Keratinocyte (primary cell): ENCODE data around the gene HEMGN. TPM values are rescaled to one million over a fixed set of nuclear protein-coding genes. Genes with fewer than 3 reads are reported as not detected.

ENCODE experiments used
- DNase-seq: peaks from one replicate; pipeline ENCODE4 v3.0.0-alpha.2; 2011; ENCODE audit warnings: low read depth, missing footprints, low spot score
- FAIRE-seq: peaks from 2 replicates; lab custom pipeline; 2011; peaks lifted over from hg19 to GRCh38; lab: Jason Lieb, UNC
- H2AFZ ChIP-seq: 2 replicates; pipeline ENCODE4 v1.6.0; 2012; ENCODE audit warnings: low read length, control low read depth, inconsistent platforms; ENCODE audit not compliant: control insufficient read depth
- H3K27ac ChIP-seq: 2 replicates; pipeline ENCODE4 v1.5.1; 2011; ENCODE audit warnings: low read length; ENCODE audit not compliant: control insufficient read depth, insufficient read depth
- H3K27me3 ChIP-seq: 3 replicates; pipeline ENCODE4 v1.6.0; 2011; ENCODE audit warnings: low read length; ENCODE audit not compliant: control insufficient read depth, insufficient read depth; ENCODE audit errors: extremely low read depth
- H3K36me3 ChIP-seq, 2 experiments: 2 replicates in 1 of 2; 3 replicates in 1 of 2; pipeline ENCODE4 v1.5.1; 2011; ENCODE audit warnings: low read length in 2 of 2, mild to moderate bottlenecking in 1 of 2; ENCODE audit not compliant: control insufficient read depth in 2 of 2, insufficient read depth in 2 of 2; ENCODE audit errors: extremely low read depth in 1 of 2
- H3K4me1 ChIP-seq: 3 replicates; pipeline ENCODE4 v1.5.1; 2011; ENCODE audit warnings: low read length; ENCODE audit not compliant: control insufficient read depth, insufficient read depth; ENCODE audit errors: extremely low read depth
- H3K4me2 ChIP-seq: 3 replicates; pipeline ENCODE4 v1.6.0; 2011; ENCODE audit warnings: low read depth, low read length; ENCODE audit not compliant: control insufficient read depth, insufficient read depth; ENCODE audit errors: extremely low read depth
- H3K4me3 ChIP-seq, 3 experiments: fragments of 200-600 bp in 1 of 3; sonication (generic) in 1 of 3; 2 replicates in 2 of 3; 3 replicates in 1 of 3; pipeline ENCODE4 v1.5.1; 2011 to 2016; ENCODE audit warnings: low read length in 3 of 3, mild to moderate bottlenecking in 3 of 3, control low read depth in 2 of 3, inconsistent platforms in 1 of 3, low read depth in 1 of 3, mixed read lengths in 1 of 3, mixed run types in 1 of 3, moderate library complexity in 1 of 3; ENCODE audit not compliant: control insufficient read depth in 2 of 3, insufficient read depth in 2 of 3; ENCODE audit errors: extremely low read depth in 1 of 3
- H3K79me2 ChIP-seq: 2 replicates; pipeline ENCODE4 v1.6.0; 2012; ENCODE audit warnings: low read length; ENCODE audit not compliant: control insufficient read depth, insufficient read depth
- H3K9ac ChIP-seq: 3 replicates; pipeline ENCODE4 v1.6.0; 2011; ENCODE audit warnings: low read length; ENCODE audit not compliant: control insufficient read depth, insufficient read depth; ENCODE audit errors: extremely low read depth
- H3K9me1 ChIP-seq: 3 replicates; pipeline ENCODE4 v1.6.0; 2011; ENCODE audit warnings: low read length; ENCODE audit not compliant: control insufficient read depth, insufficient read depth; ENCODE audit errors: extremely low read depth
- H3K9me3 ChIP-seq: 2 replicates; pipeline ENCODE4 v1.5.1; 2012; ENCODE audit warnings: low read depth, low read length; ENCODE audit not compliant: control insufficient read depth
- H4K20me1 ChIP-seq: 3 replicates; pipeline ENCODE4 v1.6.0; 2011; ENCODE audit warnings: low read length; ENCODE audit not compliant: control insufficient read depth, insufficient read depth; ENCODE audit errors: extremely low read depth
- EZH2 ChIP-seq: IDR thresholded peaks from one replicate; pipeline ENCODE4 v1.6.1; 2012; ENCODE audit warnings: inconsistent platforms, mild to moderate bottlenecking, low read length, moderate library complexity
- dilution Hi-C: fragments of 300-500 bp; cut with MboI; formaldehyde crosslinking; loops from one replicate; pipeline ENCODE4 v1.7.0; 2020; ENCODE audit warnings: low sequenced_read_pairs; ENCODE audit not compliant: extremely low pct_ligation_motif_present
- polyA plus RNA-seq, 5 experiments: library from polyadenylated mRNA; depleted of rRNA in 3 of 5; stranded (reverse) in 3 of 5; stranded (forward) in 1 of 5; unstranded in 1 of 5; fragments of >200 nt; gene quantifications; 1 replicate in 1 of 5; 2 replicates in 3 of 5; 3 replicates in 1 of 5; pipeline versions ENCODE4 v1.2.1 to v1.2.3, GENCODE V29; 2011 to 2012; ENCODE audit warnings: missing spikeins in 2 of 5, low read depth in 1 of 5, low replicate concordance in 1 of 5
- TF ChIP-seq, protein P1 (sequence below), 3 experiments: IDR thresholded peaks in 1 of 3; conservative IDR thresholded peaks in 1 of 3; optimal IDR thresholded peaks in 1 of 3; 2 replicates in 2 of 3; 3 replicates in 1 of 3; pipeline versions ENCODE3 to v1.5.1; 2011; ENCODE audit warnings: low read length in 3 of 3, mild to moderate bottlenecking in 3 of 3, moderate library complexity in 2 of 3, control low read depth in 1 of 3, inconsistent platforms in 1 of 3; ENCODE audit not compliant: insufficient read depth in 2 of 3; ENCODE audit errors: extremely low read depth in 1 of 3

The HEMGN gene
- polyA plus RNA-seq, 1 donor (not counting 4 experiments of a cell fraction or from before 2014, with no cell fraction given), result not detected

GRCh38 chr9:97983589-97984187 is 45.7 kb upstream of the HEMGN start:
- dilution Hi-C loops, result no loop called here
- Histone ChIP-seq H3K4me2 (peak overlapping the region; percentile 83), H3K9me3 (no peaks in the 10 kb centered on the region), H4K20me1 (peaks cover 12% of the 10 kb centered on the region), H3K36me3 (no peaks in the 10 kb centered on the region), H3K4me3 (peak overlapping the region; percentile 68 to 82 (median 74)), H3K4me1 (peaks cover 41% of the 10 kb centered on the region), H3K79me2 (peaks cover 49% of the 10 kb centered on the region), H3K9ac (peak overlapping the region; percentile 96), H3K27ac (peak overlapping the region; percentile 92), H2AFZ (no peak overlapping the region), H3K27me3 (no peaks in the 10 kb centered on the region), H3K9me1 (no peaks in the 10 kb centered on the region)
- FAIRE-seq (no peak), DNase-seq (no peak)
- TF ChIP-seq, protein P1, sequence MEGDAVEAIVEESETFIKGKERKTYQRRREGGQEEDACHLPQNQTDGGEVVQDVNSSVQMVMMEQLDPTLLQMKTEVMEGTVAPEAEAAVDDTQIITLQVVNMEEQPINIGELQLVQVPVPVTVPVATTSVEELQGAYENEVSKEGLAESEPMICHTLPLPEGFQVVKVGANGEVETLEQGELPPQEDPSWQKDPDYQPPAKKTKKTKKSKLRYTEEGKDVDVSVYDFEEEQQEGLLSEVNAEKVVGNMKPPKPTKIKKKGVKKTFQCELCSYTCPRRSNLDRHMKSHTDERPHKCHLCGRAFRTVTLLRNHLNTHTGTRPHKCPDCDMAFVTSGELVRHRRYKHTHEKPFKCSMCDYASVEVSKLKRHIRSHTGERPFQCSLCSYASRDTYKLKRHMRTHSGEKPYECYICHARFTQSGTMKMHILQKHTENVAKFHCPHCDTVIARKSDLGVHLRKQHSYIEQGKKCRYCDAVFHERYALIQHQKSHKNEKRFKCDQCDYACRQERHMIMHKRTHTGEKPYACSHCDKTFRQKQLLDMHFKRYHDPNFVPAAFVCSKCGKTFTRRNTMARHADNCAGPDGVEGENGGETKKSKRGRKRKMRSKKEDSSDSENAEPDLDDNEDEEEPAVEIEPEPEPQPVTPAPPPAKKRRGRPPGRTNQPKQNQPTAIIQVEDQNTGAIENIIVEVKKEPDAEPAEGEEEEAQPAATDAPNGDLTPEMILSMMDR (optimal IDR thresholded peaks at IDR 0.05 in 1 of 3, IDR thresholded peaks at IDR 0.05 in 1 of 3, conservative IDR thresholded peaks at IDR 0.05 in 1 of 3; ENCODE audit: extremely low read depth in 1 of 3, insufficient read depth in 2 of 3, low read length in 3 of 3), result no peak
- TF ChIP-seq EZH2, result no peak

DNA sequence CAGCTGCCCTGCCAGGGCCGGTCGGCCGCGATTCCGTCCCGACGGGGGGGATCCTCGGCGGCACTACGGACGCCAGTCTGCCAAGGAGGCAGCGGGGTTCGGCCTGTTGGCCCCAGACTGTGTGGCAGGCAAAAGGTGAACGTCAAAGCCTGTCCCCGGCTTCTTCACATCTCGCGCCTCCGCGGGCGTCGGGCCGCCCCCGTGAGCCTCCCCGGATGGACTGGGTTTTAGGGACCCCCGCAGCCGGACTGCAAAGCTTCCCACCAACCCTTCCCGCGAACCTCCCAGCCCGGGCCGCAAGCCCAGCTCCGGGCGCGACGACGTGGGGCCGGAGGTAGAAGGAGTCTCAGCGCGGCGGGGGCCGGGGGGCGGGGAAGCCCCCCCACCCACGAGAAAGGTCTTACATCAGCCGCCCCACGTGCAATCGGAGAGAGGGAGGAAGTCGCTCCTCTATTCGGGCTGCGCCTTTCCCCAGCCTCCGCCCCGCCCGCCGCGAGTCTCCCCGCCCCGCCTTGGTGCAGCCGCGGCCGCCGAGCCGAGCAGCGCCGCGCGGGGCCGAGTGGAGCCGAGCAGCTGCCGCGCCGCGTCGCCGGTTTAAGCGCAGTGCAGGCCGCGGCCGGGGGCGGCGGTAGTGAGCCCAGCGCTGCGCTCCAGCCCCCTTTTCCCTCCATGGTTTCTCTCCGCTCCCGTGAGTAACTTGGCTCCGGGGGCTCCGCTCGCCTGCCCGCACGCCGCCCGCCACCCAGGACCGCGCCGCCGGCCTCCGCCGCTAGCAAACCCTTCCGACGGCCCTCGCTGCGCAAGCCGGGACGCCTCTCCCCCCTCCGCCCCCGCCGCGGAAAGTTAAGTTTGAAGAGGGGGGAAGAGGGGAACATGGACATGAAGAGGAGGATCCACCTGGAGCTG is 45.0 kb upstream of the HEMGN start, which contains the start of gene ANP32B:
ANP32B (plus strand) TSS at position 659 of the 906 bp plus-strand sequence; CDS start at position 874, 215 bp downstream.
- dilution Hi-C loops, result no loop called here

More for the DNA sequence above, 45.0 kb upstream of the HEMGN start, which contains the start of gene ANP32B:
- Histone ChIP-seq H3K4me3 (peak within 1 kb of the TSS; percentile 68 to 83 (median 82)), H3K4me2 (peak within 1 kb of the TSS; percentile 96), H2AFZ (peak within 1 kb of the TSS; percentile 52), H3K27me3 (no peaks in the 10 kb centered on the region), H3K9me3 (no peaks in the 10 kb centered on the region), H3K9ac (peak within 1 kb of the TSS; percentile 96), H3K27ac (peak within 1 kb of the TSS; percentile 92), H3K4me1 (peaks cover 40% of the 10 kb centered on the region), H3K79me2 (peaks cover 42% of the 10 kb centered on the region), H3K9me1 (no peaks in the 10 kb centered on the region), H4K20me1 (peaks cover 12% of the 10 kb centered on the region), H3K36me3 (no peaks in the 10 kb centered on the region)
- TF ChIP-seq, protein P1 (optimal IDR thresholded peaks at IDR 0.05 in 1 of 3, IDR thresholded peaks at IDR 0.05 in 1 of 3, conservative IDR thresholded peaks at IDR 0.05 in 1 of 3; ENCODE audit: extremely low read depth in 1 of 3, insufficient read depth in 2 of 3, low read length in 3 of 3), result peak; percentile 49 to 85 (median 79)
- TF ChIP-seq EZH2, result no peak
- FAIRE-seq, result no peak
- DNase-seq, result no peak
